ENCODE results near the gene P4HA2.

GRCh38 chr5:132261881-132262845 is 34.5 kb upstream of the P4HA2 start:
- TF ChIP-seq CTCF (IDR thresholded peaks at IDR 0.05; ENCODE audit: low read length) (no peak), EZH2phosphoT487 (IDR thresholded peaks at IDR 0.05; ENCODE audit: low read length) (no peak), EZH2 (optimal IDR thresholded peaks at IDR 0.05; ENCODE audit: low read depth, low read length) (no peak)

Measured in MM.1S (cell line).